Glomerular visceral epithelial cell (primary cell): Measurements from ENCODE around the gene ORMDL1.
A peak's percentile ranks its signal among the peaks of the same experiment; 100 is the strongest.
"Not testable (repeated sequence)": the region's sequence is repeated elsewhere in the genome, so short reads cannot be mapped to it uniquely, and the experiment has no call there.

Experiments
- DNase-seq: peaks from one replicate; pipeline ENCODE4 v3.0.0-alpha.2; 2016; ENCODE audit errors: extremely low spot score

Gene ORMDL1

GRCh38 chr2:189770590-189771322 lies 13.4 kb downstream of the ORMDL1 start:
- DNase-seq: no peak

GRCh38 chr2:189763908-189764661 lies 20.1 kb downstream of the ORMDL1 start:
- no peak for DNase-seq

GRCh38 chr2:189762551-189763298 lies 21.4 kb downstream of the ORMDL1 start, which contains the start of gene OSGEPL1:
OSGEPL1 (minus strand) TSS chr2:189762792; CDS start chr2:189761640, 1,152 bp downstream.
- DNase-seq: peak; percentile 94

GRCh38 chr2:189762229-189762550 lies 21.9 kb downstream of the ORMDL1 start:
- DNase-seq: no peak

- DNase-seq: not testable (repeated sequence)
Measured at GRCh38 chr2:189760154-189760553, 24.0 kb downstream of the ORMDL1 start.

GRCh38 chr2:189756311-189756952 lies 27.7 kb downstream of the ORMDL1 start:
- no peak for DNase-seq

GRCh38 chr2:189751080-189751658 lies 33.0 kb downstream of the ORMDL1 start:
- DNase-seq: peak; percentile 46

- DNase-seq: no peak
Measured at GRCh38 chr2:189729430-189729829, 54.7 kb downstream of the ORMDL1 start.

- DNase-seq: no peak
Measured at GRCh38 chr2:189726849-189727248, 57.3 kb downstream of the ORMDL1 start.

- DNase-seq: peak; percentile 40
Measured at GRCh38 chr2:189726271-189726670, 57.9 kb downstream of the ORMDL1 start.

- DNase-seq: no peak
Measured at GRCh38 chr2:189723192-189723591, 60.9 kb downstream of the ORMDL1 start.
